SH-SY5Y (cell line): ENCODE results near the gene TAS2R16.

Source experiments
- GATA2 ChIP-seq: IDR thresholded peaks from 2 replicates; pipeline ENCODE4 v1.6.1; 2011; ENCODE audit warnings: mild to moderate bottlenecking, low read depth, low read length
- GATA3 ChIP-seq: IDR thresholded peaks from 2 replicates; pipeline ENCODE4 v1.6.1; 2011; ENCODE audit warnings: low read depth, mild to moderate bottlenecking, low read length, moderate library complexity

- no peak for TF ChIP-seq GATA2
- TF ChIP-seq GATA3: no peak
Observed at GRCh38 chr7:123028339-123028738, 32.8 kb upstream of the TAS2R16 start.
